ENCODE measurements around the gene CERT1. TPM values are rescaled to one million over a fixed set of nuclear protein-coding genes. Genes with fewer than 3 reads are reported as not detected.
A peak's percentile ranks its signal among the peaks of the same experiment; 100 is the strongest.
"Not testable (repeated sequence)": the region's sequence is repeated elsewhere in the genome, so short reads cannot be mapped to it uniquely, and the experiment has no call there.

CERT1 gene
- total RNA-seq, 2 experiments from 2014 or later, result 13.3 to 33.6 TPM

DNA sequence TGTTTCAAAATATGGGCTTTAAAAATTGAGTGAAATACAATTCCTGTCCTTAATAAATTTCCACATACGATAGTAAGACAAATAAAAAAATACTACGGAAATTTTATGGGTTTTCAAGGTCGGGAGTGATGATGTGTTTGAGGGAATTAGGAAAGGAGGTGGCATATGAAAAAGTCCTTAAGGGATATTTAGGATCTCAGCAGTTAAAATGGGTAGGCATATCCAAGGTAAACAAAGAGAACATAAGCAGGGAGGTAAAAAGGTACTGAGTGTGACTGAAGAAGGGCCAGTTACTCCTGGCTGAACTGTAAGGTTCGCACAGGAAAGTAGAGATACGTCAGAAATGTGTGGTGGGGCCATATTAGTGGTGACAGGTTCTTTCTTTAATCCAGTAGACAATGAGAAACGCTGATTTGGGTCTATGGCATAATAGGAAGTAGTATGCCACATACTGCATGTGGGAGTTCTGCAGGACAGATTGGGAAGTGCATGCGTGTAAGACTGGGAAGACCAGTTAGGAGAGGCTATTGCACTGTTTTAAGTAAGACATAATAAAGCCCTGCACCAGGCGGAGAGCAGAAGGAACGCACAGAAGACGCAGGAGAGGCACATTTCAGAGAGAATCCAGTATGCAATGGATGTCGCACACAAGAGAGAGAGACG lies 175.3 kb downstream of the CERT1 start:
- CTCF ChIA-PET (ENCODE audit: unreplicated experiment), result interaction anchor here (0.7 to 0.9 kb wide), 2 partner anchors 99 to 1094 kb away, joined by 3 read pairs; no protein-coding TSS in a partner anchor
- no peak for TF ChIP-seq EZH2phosphoT487 (IDR thresholded peaks at IDR 0.05; ENCODE audit: borderline replicate concordance, low read depth, low read length)
- TF ChIP-seq, protein P1, sequence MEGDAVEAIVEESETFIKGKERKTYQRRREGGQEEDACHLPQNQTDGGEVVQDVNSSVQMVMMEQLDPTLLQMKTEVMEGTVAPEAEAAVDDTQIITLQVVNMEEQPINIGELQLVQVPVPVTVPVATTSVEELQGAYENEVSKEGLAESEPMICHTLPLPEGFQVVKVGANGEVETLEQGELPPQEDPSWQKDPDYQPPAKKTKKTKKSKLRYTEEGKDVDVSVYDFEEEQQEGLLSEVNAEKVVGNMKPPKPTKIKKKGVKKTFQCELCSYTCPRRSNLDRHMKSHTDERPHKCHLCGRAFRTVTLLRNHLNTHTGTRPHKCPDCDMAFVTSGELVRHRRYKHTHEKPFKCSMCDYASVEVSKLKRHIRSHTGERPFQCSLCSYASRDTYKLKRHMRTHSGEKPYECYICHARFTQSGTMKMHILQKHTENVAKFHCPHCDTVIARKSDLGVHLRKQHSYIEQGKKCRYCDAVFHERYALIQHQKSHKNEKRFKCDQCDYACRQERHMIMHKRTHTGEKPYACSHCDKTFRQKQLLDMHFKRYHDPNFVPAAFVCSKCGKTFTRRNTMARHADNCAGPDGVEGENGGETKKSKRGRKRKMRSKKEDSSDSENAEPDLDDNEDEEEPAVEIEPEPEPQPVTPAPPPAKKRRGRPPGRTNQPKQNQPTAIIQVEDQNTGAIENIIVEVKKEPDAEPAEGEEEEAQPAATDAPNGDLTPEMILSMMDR (conservative IDR thresholded peaks at IDR 0.05; ENCODE audit: low read length), result no peak
- H3K4me3 ChIP-seq (ENCODE audit: low read depth, low read length, poor library complexity, severe bottlenecking), result peak overlapping the region; percentile 99
- DNase-seq (ENCODE audit: low spot score), result peak; percentile 44
- peaks cover 16% of the 10 kb centered on the region for H3K36me3 ChIP-seq (ENCODE audit: insufficient read depth, low read length)
- H3K4me1 ChIP-seq (ENCODE audit: insufficient read depth, low read length, poor library complexity, severe bottlenecking), result peaks cover 31% of the 10 kb centered on the region
- intact Hi-C loops (cut with micrococcal nuclease; ENCODE audit: unreplicated experiment), result loop anchor here (2.0 to 5.0 kb wide), 2 partner anchors 99 to 175 kb away; partner anchors contain the start of genes ANKRD31, CERT1 and POLK
- no peaks in the 10 kb centered on the region for H3K9me2 ChIP-seq (ENCODE audit: insufficient read depth, low read length)
- H3K9me3 ChIP-seq (ENCODE audit: low read length), result no peaks in the 10 kb centered on the region
- TSS peak; percentile 98 for BruUV-seq (replicated peaks)
- H3K4me2 ChIP-seq (ENCODE audit: low read length), result peak overlapping the region; percentile 79
- H4K20me1 ChIP-seq (ENCODE audit: insufficient read depth, low read length), result peaks cover 33% of the 10 kb centered on the region; the same call in 1 of the 2 replicates
- H2AFZ ChIP-seq (ENCODE audit: low read length), result peak overlapping the region; percentile 89
- peak overlapping the region; percentile 74 for H3K27ac ChIP-seq (ENCODE audit: low read depth, low read length, poor library complexity, severe bottlenecking)
- H3K79me2 ChIP-seq (ENCODE audit: insufficient read depth, low read depth, low read length), result peaks cover 39% of the 10 kb centered on the region
- POLR2A ChIA-PET, result interaction anchor here (0.9 to 1.3 kb wide), 7 partner anchors 14 to 381 kb away, joined by 3 to 12 read pairs (median 4); partner anchors contain the start of genes ANKRD31 and POC5

DNA sequence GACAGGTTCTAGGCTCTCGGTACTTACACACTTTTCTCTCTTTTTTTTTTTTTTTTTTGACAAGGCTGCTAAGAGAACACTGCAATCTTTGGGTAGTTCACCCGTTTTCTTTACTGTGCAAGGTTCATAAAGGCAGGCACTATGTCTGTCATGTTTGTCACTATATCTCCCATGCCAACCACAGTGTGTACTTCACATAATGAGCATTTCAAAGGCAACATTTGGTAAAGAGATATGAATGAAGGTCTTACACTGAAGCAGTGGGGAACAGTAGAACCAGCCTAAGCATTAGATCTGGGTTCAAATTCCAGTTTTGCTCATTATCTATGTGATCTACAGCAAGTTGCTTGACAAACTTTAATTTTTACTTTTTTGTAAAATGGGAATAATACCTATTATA lies 175.9 kb downstream of the CERT1 start:
- peaks cover 33% of the 10 kb centered on the region for H3K79me2 ChIP-seq (ENCODE audit: insufficient read depth, low read depth, low read length)
- CTCF ChIA-PET (ENCODE audit: unreplicated experiment), result no interaction called here
- intact Hi-C loops (cut with micrococcal nuclease; ENCODE audit: unreplicated experiment), result loop anchor here (5.0 kb wide), 1 partner anchor 98 kb away; the partner anchor contains the start of gene ANKRD31
- POLR2A ChIA-PET, result no interaction called here
- BruUV-seq (replicated peaks), result no TSS peak
- H3K36me3 ChIP-seq (ENCODE audit: insufficient read depth, low read length), result peaks cover 11% of the 10 kb centered on the region
- H3K9me3 ChIP-seq (ENCODE audit: low read length), result no peaks in the 10 kb centered on the region
- H3K9me2 ChIP-seq (ENCODE audit: insufficient read depth, low read length), result no peaks in the 10 kb centered on the region
- H3K27ac ChIP-seq (ENCODE audit: low read depth, low read length, poor library complexity, severe bottlenecking), result no peak overlapping the region
- H4K20me1 ChIP-seq (ENCODE audit: insufficient read depth, low read length), result peaks cover 28% of the 10 kb centered on the region; the same call in 1 of the 2 replicates
- H3K4me3 ChIP-seq (ENCODE audit: low read depth, low read length, poor library complexity, severe bottlenecking), result no peak overlapping the region
- H2AFZ ChIP-seq (ENCODE audit: low read length), result no peak overlapping the region
- TF ChIP-seq, protein P1 (conservative IDR thresholded peaks at IDR 0.05; ENCODE audit: low read length), result no peak
- TF ChIP-seq EZH2phosphoT487 (IDR thresholded peaks at IDR 0.05; ENCODE audit: borderline replicate concordance, low read depth, low read length), result no peak
- no peak for DNase-seq (ENCODE audit: low spot score)
- no peak overlapping the region for H3K4me2 ChIP-seq (ENCODE audit: low read length)
- peaks cover 27% of the 10 kb centered on the region for H3K4me1 ChIP-seq (ENCODE audit: insufficient read depth, low read length, poor library complexity, severe bottlenecking)

GRCh38 chr5:75334413-75334812 lies 177.0 kb downstream of the CERT1 start:
- Histone ChIP-seq H4K20me1 (ENCODE audit: insufficient read depth, low read length) (peaks cover 19% of the 10 kb centered on the region; the same call in 1 of the 2 replicates), H3K4me1 (ENCODE audit: insufficient read depth, low read length, poor library complexity, severe bottlenecking) (peaks cover 18% of the 10 kb centered on the region), H3K79me2 (ENCODE audit: insufficient read depth, low read depth, low read length) (peaks cover 23% of the 10 kb centered on the region)
- CTCF ChIA-PET (ENCODE audit: unreplicated experiment); DNase-seq (ENCODE audit: low spot score); H3K9me2 ChIP-seq (ENCODE audit: insufficient read depth, low read length); BruUV-seq (replicated peaks); H3K27ac ChIP-seq (ENCODE audit: low read depth, low read length, poor library complexity, severe bottlenecking); H2AFZ ChIP-seq (ENCODE audit: low read length); H3K4me3 ChIP-seq (ENCODE audit: low read depth, low read length, poor library complexity, severe bottlenecking); H3K4me2 ChIP-seq (ENCODE audit: low read length); H3K36me3 ChIP-seq (ENCODE audit: insufficient read depth, low read length); H3K9me3 ChIP-seq (ENCODE audit: low read length); intact Hi-C loops (cut with micrococcal nuclease; ENCODE audit: unreplicated experiment): not testable (repeated sequence)
- POLR2A ChIA-PET, result interaction anchor here (1.0 kb wide), 1 partner anchor 11 kb away, joined by 3 read pairs; no protein-coding TSS in a partner anchor

DNA sequence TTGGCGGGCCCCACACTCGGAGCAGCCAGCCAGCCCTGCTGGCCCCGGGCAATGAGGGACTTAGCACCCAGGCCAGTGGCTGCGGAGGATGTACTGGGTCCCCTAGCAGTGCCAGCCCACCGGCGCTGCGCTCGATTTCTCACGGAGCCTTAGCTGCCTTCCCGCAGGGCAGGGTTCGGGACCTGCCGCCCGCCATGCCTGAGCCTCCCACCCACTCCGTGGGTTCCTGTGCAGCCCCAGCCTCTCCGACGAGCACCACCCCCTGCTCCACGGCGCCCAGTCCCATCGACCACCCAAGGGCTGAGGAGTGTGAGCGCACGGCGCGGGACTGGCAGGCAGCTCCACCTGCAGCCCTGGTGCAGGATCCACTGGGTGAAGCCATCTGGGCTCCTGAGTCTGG lies 177.7 kb downstream of the CERT1 start:
- H3K9me2 ChIP-seq (ENCODE audit: insufficient read depth, low read length); H3K27ac ChIP-seq (ENCODE audit: low read depth, low read length, poor library complexity, severe bottlenecking); intact Hi-C loops (cut with micrococcal nuclease; ENCODE audit: unreplicated experiment); H3K36me3 ChIP-seq (ENCODE audit: insufficient read depth, low read length); H2AFZ ChIP-seq (ENCODE audit: low read length); H3K4me2 ChIP-seq (ENCODE audit: low read length); CTCF ChIA-PET (ENCODE audit: unreplicated experiment); BruUV-seq (replicated peaks); H3K9me3 ChIP-seq (ENCODE audit: low read length); DNase-seq (ENCODE audit: low spot score); H3K4me3 ChIP-seq (ENCODE audit: low read depth, low read length, poor library complexity, severe bottlenecking): not testable (repeated sequence)
- peaks cover 14% of the 10 kb centered on the region for H3K4me1 ChIP-seq (ENCODE audit: insufficient read depth, low read length, poor library complexity, severe bottlenecking)
- H3K79me2 ChIP-seq (ENCODE audit: insufficient read depth, low read depth, low read length), result peaks cover 16% of the 10 kb centered on the region
- H4K20me1 ChIP-seq (ENCODE audit: insufficient read depth, low read length), result peaks cover 15% of the 10 kb centered on the region; the same call in 1 of the 2 replicates
- POLR2A ChIA-PET, result interaction anchor here (1.0 kb wide), 1 partner anchor 11 kb away, joined by 3 read pairs; no protein-coding TSS in a partner anchor

Measured in OCI-LY7 (cell line).